Retinal pigment epithelial cell (primary cell): ENCODE data around the gene ARHGAP10.
A peak's percentile ranks its signal among the peaks of the same experiment; 100 is the strongest.

Experiments used
- DNase-seq: peaks from one replicate; pipeline ENCODE4 v3.0.0-alpha.2; 2010; ENCODE audit warnings: low read depth
- H3K4me3 ChIP-seq: 2 replicates; pipeline ENCODE4 v1.5.1; 2011; ENCODE audit warnings: mild to moderate bottlenecking, low read length, control low read depth, moderate library complexity
- CTCF ChIP-seq: conservative IDR thresholded peaks from 2 replicates; pipeline ENCODE4 v1.5.1; 2011; ENCODE audit warnings: low read depth, low read length, control low read depth, inconsistent platforms

ARHGAP10 gene

GRCh38 chr4:148044089-148044911 lies 312.4 kb downstream of the ARHGAP10 start:
- TF ChIP-seq CTCF = no peak
- no peak for DNase-seq
- H3K4me3 ChIP-seq = no peak overlapping the region

GRCh38 chr4:148044912-148045352 lies 313.0 kb downstream of the ARHGAP10 start:
- TF ChIP-seq CTCF = peak; percentile 35
- DNase-seq = no peak
- H3K4me3 ChIP-seq = no peak overlapping the region

- DNase-seq = no peak
- H3K4me3 ChIP-seq = no peak overlapping the region
- TF ChIP-seq CTCF = no peak
Observed at GRCh38 chr4:148048598-148048997, 316.7 kb downstream of the ARHGAP10 start.

GRCh38 chr4:148051403-148051802 lies 319.5 kb downstream of the ARHGAP10 start:
- no peak overlapping the region for H3K4me3 ChIP-seq
- no peak for DNase-seq
- no peak for TF ChIP-seq CTCF

GRCh38 chr4:148052448-148052847 lies 320.6 kb downstream of the ARHGAP10 start:
- no peak overlapping the region for H3K4me3 ChIP-seq
- DNase-seq = no peak
- TF ChIP-seq CTCF = no peak

- no peak overlapping the region for H3K4me3 ChIP-seq
- TF ChIP-seq CTCF = no peak
- no peak for DNase-seq
Observed at GRCh38 chr4:148053298-148054003, 321.6 kb downstream of the ARHGAP10 start.
